HepG2 (cell line): ENCODE measurements around the gene HEXIM1. TPM values are rescaled to one million over a fixed set of nuclear protein-coding genes. Genes with fewer than 3 reads are reported as not detected.
A peak's percentile ranks its signal among the peaks of the same experiment; 100 is the strongest.

Experiments
- HDAC1 ChIP-seq: sonication (generic); formaldehyde crosslinking; IDR thresholded peaks from 2 replicates; pipeline ENCODE4 v1.5.1; 2020; ENCODE audit warnings: mild to moderate bottlenecking, missing genetic modification reagents
- KDM2A ChIP-seq: sonication (generic); formaldehyde crosslinking; IDR thresholded peaks from 2 replicates; pipeline ENCODE4 v1.4.0; 2020; ENCODE audit warnings: low read depth, missing genetic modification reagents, borderline replicate concordance
- KDM3A ChIP-seq: IDR thresholded peaks from 2 replicates; pipeline ENCODE4 v1.6.1; 2018; ENCODE audit warnings: low read depth, missing compliant biosample characterization
- MED13 ChIP-seq: sonication (generic); formaldehyde crosslinking; IDR thresholded peaks from 2 replicates; pipeline ENCODE4 v1.5.0; 2020; ENCODE audit warnings: missing genetic modification reagents
- MLX ChIP-seq: IDR thresholded peaks from 2 replicates; pipeline ENCODE4 v1.6.1; 2016
- MYC ChIP-seq: sonication (generic); formaldehyde crosslinking; IDR thresholded peaks from 2 replicates; pipeline ENCODE4 v1.9.0; 2021; ENCODE audit warnings: missing genetic modification reagents, borderline replicate concordance
- POLR2AphosphoS5 ChIP-seq: IDR thresholded peaks from 2 replicates; pipeline ENCODE4 v1.6.1; 2012; ENCODE audit warnings: low read depth, low read length
- PRDM15 ChIP-seq: sonication (generic); formaldehyde crosslinking; IDR thresholded peaks from 2 replicates; pipeline ENCODE4 v1.4.0; 2020; ENCODE audit warnings: missing genetic modification reagents
- PRDM4 ChIP-seq: sonication (generic); formaldehyde crosslinking; IDR thresholded peaks from 2 replicates; pipeline ENCODE4 v1.9.0; 2021; ENCODE audit warnings: missing genetic modification reagents, borderline replicate concordance
- PREB ChIP-seq: sonication (generic); formaldehyde crosslinking; IDR thresholded peaks from 2 replicates; pipeline ENCODE4 v1.4.0; 2020; ENCODE audit warnings: missing genetic modification reagents
- TBP ChIP-seq: sonication (generic); formaldehyde crosslinking; IDR thresholded peaks from 2 replicates; pipeline ENCODE4 v1.5.0; 2020; ENCODE audit warnings: missing genetic modification reagents
- TMF1 ChIP-seq: sonication (generic); formaldehyde crosslinking; IDR thresholded peaks from 2 replicates; pipeline ENCODE4 v1.8.1; 2022; ENCODE audit warnings: low read depth, missing genetic modification reagents
- ZFP91 ChIP-seq: sonication (generic); formaldehyde crosslinking; IDR thresholded peaks from 2 replicates; pipeline ENCODE4 v1.9.0; 2022; ENCODE audit warnings: missing genetic modification reagents, mild to moderate bottlenecking, borderline replicate concordance
- ZNF160 ChIP-seq: sonication (generic); formaldehyde crosslinking; IDR thresholded peaks from 2 replicates; pipeline ENCODE4 v1.8.0; 2022; ENCODE audit warnings: mild to moderate bottlenecking, inconsistent platforms, missing genetic modification reagents
- ZNF33A ChIP-seq: sonication (generic); formaldehyde crosslinking; IDR thresholded peaks from 2 replicates; pipeline ENCODE4 v1.5.1; 2020; ENCODE audit warnings: missing genetic modification reagents, mild to moderate bottlenecking, moderate library complexity, borderline replicate concordance
- ZNF569 ChIP-seq: sonication (generic); formaldehyde crosslinking; IDR thresholded peaks from 2 replicates; pipeline ENCODE4 v1.5.0; 2020; ENCODE audit warnings: mild to moderate bottlenecking, missing genetic modification reagents, moderate library complexity, borderline replicate concordance
- ZNF678 ChIP-seq: sonication (generic); formaldehyde crosslinking; IDR thresholded peaks from 2 replicates; pipeline ENCODE4 v1.4.0; 2020; ENCODE audit warnings: mild to moderate bottlenecking, missing genetic modification reagents
- ZNF772 ChIP-seq: sonication (generic); formaldehyde crosslinking; IDR thresholded peaks from 2 replicates; pipeline ENCODE4 v1.5.0; 2020; ENCODE audit warnings: mild to moderate bottlenecking, missing genetic modification reagents
- ZSCAN25 ChIP-seq: sonication (generic); formaldehyde crosslinking; IDR thresholded peaks from 2 replicates; pipeline ENCODE4 v1.8.0; 2022; ENCODE audit warnings: mild to moderate bottlenecking, missing genetic modification reagents
- polyA plus RNA-seq, 8 experiments: library from polyadenylated mRNA; depleted of rRNA in 3 of 8; stranded (reverse) in 7 of 8; unstranded in 1 of 8; fragments of >200 nt; fragmentation: Illumina TruSeq in 4 of 8; extraction: Trizol in 4 of 8; gene quantifications; 2 replicates each; pipeline versions ENCODE4 v1.2.1 to v1.2.3, GENCODE V29; 2011 to 2016; ENCODE audit warnings: low read depth in 4 of 8, missing spikeins in 1 of 8, mixed read lengths in 1 of 8; ENCODE audit not compliant: insufficient read depth in 1 of 8
- total RNA-seq, 5 experiments: library from RNA; depleted of rRNA; stranded (reverse); fragments of >200 nt; fragmentation: Illumina TruSeq; extraction: Trizol; gene quantifications; 2 replicates each; pipeline ENCODE4 v1.2.3, GENCODE V29; 2016; ENCODE audit warnings: low read depth in 1 of 5

HEXIM1 gene
- total and polyA plus RNA-seq, 2 of the 13 experiments (the other 11 are each of a cell fraction or from before 2014, with no cell fraction given) = 10.5 to 16.6 TPM

GRCh38 chr17:45148183-45149036, at the start of gene HEXIM1 (continued):
- TF ChIP-seq KDM2A (CRISPR knock-in tag) (peak; percentile 88; the same call in 1 of the 2 replicates), PREB (CRISPR knock-in tag) (no peak), MLX (CRISPR knock-in tag) (peak; percentile 67), ZNF772 (0 out of 2 replicates have a peak, but pooled peaks have one; percentile 70), ZNF569 (no peak; the same call in 1 of the 2 replicates), KDM3A (CRISPR knock-in tag) (peak; percentile 98), PRDM4 (CRISPR knock-in tag) (no peak), HDAC1 (peak; percentile 81), MYC (peak; percentile 45; the same call in 1 of the 2 replicates), ZSCAN25 (peak; percentile 84; the same call in 1 of the 2 replicates), MED13 (CRISPR knock-in tag) (peak; percentile 67; the same call in 1 of the 2 replicates), POLR2AphosphoS5 (peak; percentile 100), PRDM15 (0 out of 2 replicates have a peak, but pooled peaks have one; percentile 41), ZNF33A (CRISPR knock-in tag) (no peak), TBP (CRISPR knock-in tag) (0 out of 2 replicates have a peak, but pooled peaks have one; percentile 47), TMF1 (CRISPR knock-in tag) (no peak; the same call in 1 of the 2 replicates), ZNF678 (CRISPR knock-in tag) (0 out of 2 replicates have a peak, but pooled peaks have one; percentile 35), ZFP91 (CRISPR knock-in tag) (peak; percentile 58), ZNF160 (CRISPR knock-in tag) (peak; percentile 94)
